HepG2 (cell line): ENCODE results near the gene NAIF1. TPM values are rescaled to one million over a fixed set of nuclear protein-coding genes. Genes with fewer than 3 reads are reported as not detected.

Source experiments
- MEIS2 ChIP-seq: sonication (generic); formaldehyde crosslinking; IDR thresholded peaks from 2 replicates; pipeline ENCODE4 v1.9.0; 2021; ENCODE audit warnings: mild to moderate bottlenecking, missing genetic modification reagents
- NFRKB ChIP-seq: fragments of 450-650 bp; IDR thresholded peaks from 2 replicates; pipeline ENCODE4 v1.6.1; 2017
- REXO4 ChIP-seq: sonication (generic); formaldehyde crosslinking; IDR thresholded peaks from 2 replicates; pipeline ENCODE4 v1.8.0; 2022; ENCODE audit warnings: missing genetic modification reagents, mild to moderate bottlenecking, borderline replicate concordance
- SIX1 ChIP-seq: sonication (generic); formaldehyde crosslinking; IDR thresholded peaks from 2 replicates; pipeline ENCODE4 v1.4.0; 2020; ENCODE audit warnings: missing genetic modification reagents, borderline replicate concordance
- SMYD3 ChIP-seq: sonication (generic); formaldehyde crosslinking; IDR thresholded peaks from 2 replicates; pipeline ENCODE4 v1.8.1; 2023; ENCODE audit warnings: mild to moderate bottlenecking, missing genetic modification reagents
- SP1 ChIP-seq, 2 experiments: fragments of 450-650 bp in 1 of 2; sonication (generic) in 1 of 2; formaldehyde crosslinking in 1 of 2; IDR thresholded peaks; 2 replicates each; pipeline versions ENCODE4 v1.4.0 to v1.6.1; 2016 to 2020; ENCODE audit warnings: missing genetic modification reagents in 1 of 2
- TAF1 ChIP-seq: sonication (generic); formaldehyde crosslinking; IDR thresholded peaks from 2 replicates; pipeline ENCODE4 v1.4.0; 2020; ENCODE audit warnings: missing genetic modification reagents
- YEATS2 ChIP-seq: sonication (generic); formaldehyde crosslinking; IDR thresholded peaks from 2 replicates; pipeline ENCODE4 v1.4.0; 2020; ENCODE audit warnings: missing genetic modification reagents, borderline replicate concordance
- ZNF124 ChIP-seq: sonication (generic); formaldehyde crosslinking; IDR thresholded peaks from 2 replicates; pipeline ENCODE4 v1.4.0; 2020; ENCODE audit warnings: missing genetic modification reagents
- ZNF17 ChIP-seq: sonication (generic); formaldehyde crosslinking; IDR thresholded peaks from 2 replicates; pipeline ENCODE4 v1.5.0; 2020; ENCODE audit warnings: mild to moderate bottlenecking, missing genetic modification reagents
- ZNF18 ChIP-seq: sonication (generic); formaldehyde crosslinking; IDR thresholded peaks from 2 replicates; pipeline ENCODE4 v1.8.0; 2022; ENCODE audit warnings: mild to moderate bottlenecking, missing genetic modification reagents; ENCODE audit not compliant: insufficient replicate concordance
- ZNF44 ChIP-seq: sonication (generic); formaldehyde crosslinking; IDR thresholded peaks from 2 replicates; pipeline ENCODE4 v1.5.1; 2020; ENCODE audit warnings: mild to moderate bottlenecking, missing genetic modification reagents
- ZNF446 ChIP-seq: sonication (generic); formaldehyde crosslinking; IDR thresholded peaks from 2 replicates; pipeline ENCODE4 v1.5.0; 2020; ENCODE audit warnings: mild to moderate bottlenecking, missing genetic modification reagents
- ZNF7 ChIP-seq: IDR thresholded peaks from 2 replicates; pipeline ENCODE4 v1.6.1; 2016; ENCODE audit warnings: missing biosample characterization, missing genetic modification reagents
- ZNF724P ChIP-seq: sonication (generic); formaldehyde crosslinking; IDR thresholded peaks from 2 replicates; pipeline ENCODE4 v1.8.0; 2022; ENCODE audit warnings: missing genetic modification reagents, borderline replicate concordance
- polyA plus RNA-seq, 8 experiments: library from polyadenylated mRNA; depleted of rRNA in 3 of 8; stranded (reverse) in 7 of 8; unstranded in 1 of 8; fragments of >200 nt; fragmentation: Illumina TruSeq in 4 of 8; extraction: Trizol in 4 of 8; gene quantifications; 2 replicates each; pipeline versions ENCODE4 v1.2.1 to v1.2.3, GENCODE V29; 2011 to 2016; ENCODE audit warnings: low read depth in 4 of 8, missing spikeins in 1 of 8, mixed read lengths in 1 of 8; ENCODE audit not compliant: insufficient read depth in 1 of 8
- total RNA-seq, 5 experiments: library from RNA; depleted of rRNA; stranded (reverse); fragments of >200 nt; fragmentation: Illumina TruSeq; extraction: Trizol; gene quantifications; 2 replicates each; pipeline ENCODE4 v1.2.3, GENCODE V29; 2016; ENCODE audit warnings: low read depth in 1 of 5
- TF ChIP-seq, protein P1 (sequence below): sonication (generic); formaldehyde crosslinking; IDR thresholded peaks from 2 replicates; pipeline ENCODE4 v1.5.1; 2020; ENCODE audit warnings: mild to moderate bottlenecking, moderate library complexity, missing genetic modification reagents
- TF ChIP-seq, protein P2 (sequence below): sonication (generic); formaldehyde crosslinking; IDR thresholded peaks from 2 replicates; pipeline ENCODE4 v1.8.0; 2022; ENCODE audit warnings: mild to moderate bottlenecking, missing genetic modification reagents, borderline replicate concordance

The NAIF1 gene
- total and polyA plus RNA-seq, 2 of the 13 experiments (the other 11 are each of a cell fraction or from before 2014, with no cell fraction given): 6.0 to 6.9 TPM

DNA sequence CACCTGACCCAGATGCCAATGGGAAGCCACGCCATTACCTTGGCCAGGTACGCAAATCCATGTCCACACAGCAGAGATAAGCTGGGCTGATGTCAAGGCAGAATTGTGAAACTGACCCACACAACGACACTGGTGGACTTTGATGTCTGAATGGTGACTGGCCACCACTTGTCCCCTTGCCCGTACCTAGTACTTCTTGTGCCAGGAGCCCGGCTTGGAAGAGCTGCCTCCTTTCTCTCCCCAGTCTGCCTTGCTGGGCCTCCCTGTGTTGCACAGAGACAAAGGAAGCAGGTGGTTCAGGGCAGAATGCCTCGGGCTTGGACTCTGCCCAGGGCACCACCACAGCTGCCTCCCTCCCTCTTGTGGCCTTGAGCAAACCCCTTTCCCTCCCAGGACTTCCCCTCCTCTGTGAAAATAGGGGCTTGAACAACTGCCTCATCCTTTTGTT, 37.1 kb upstream of the NAIF1 start (continued):
- peak; percentile 75 for TF ChIP-seq ZNF18
- no peak for TF ChIP-seq REXO4
- no peak for TF ChIP-seq ZNF44 (CRISPR knock-in tag)
- 0 out of 2 replicates have a peak, but pooled peaks have one; percentile 41 for TF ChIP-seq YEATS2 (CRISPR knock-in tag)
- no peak for TF ChIP-seq SIX1 (CRISPR knock-in tag)
- TF ChIP-seq ZNF724P (CRISPR knock-in tag): no peak
- TF ChIP-seq MEIS2 (CRISPR knock-in tag): peak; percentile 31; the same call in 1 of the 2 replicates
- TF ChIP-seq SMYD3 (CRISPR knock-in tag): no peak
- no peak for TF ChIP-seq ZNF7 (CRISPR knock-in tag)
- no peak for TF ChIP-seq TAF1 (CRISPR knock-in tag)
- TF ChIP-seq SP1 (IDR thresholded peaks at IDR 0.05): no peak
- TF ChIP-seq SP1 (CRISPR knock-in tag; IDR thresholded peaks at IDR 0.05): no peak
- TF ChIP-seq, protein P1, sequence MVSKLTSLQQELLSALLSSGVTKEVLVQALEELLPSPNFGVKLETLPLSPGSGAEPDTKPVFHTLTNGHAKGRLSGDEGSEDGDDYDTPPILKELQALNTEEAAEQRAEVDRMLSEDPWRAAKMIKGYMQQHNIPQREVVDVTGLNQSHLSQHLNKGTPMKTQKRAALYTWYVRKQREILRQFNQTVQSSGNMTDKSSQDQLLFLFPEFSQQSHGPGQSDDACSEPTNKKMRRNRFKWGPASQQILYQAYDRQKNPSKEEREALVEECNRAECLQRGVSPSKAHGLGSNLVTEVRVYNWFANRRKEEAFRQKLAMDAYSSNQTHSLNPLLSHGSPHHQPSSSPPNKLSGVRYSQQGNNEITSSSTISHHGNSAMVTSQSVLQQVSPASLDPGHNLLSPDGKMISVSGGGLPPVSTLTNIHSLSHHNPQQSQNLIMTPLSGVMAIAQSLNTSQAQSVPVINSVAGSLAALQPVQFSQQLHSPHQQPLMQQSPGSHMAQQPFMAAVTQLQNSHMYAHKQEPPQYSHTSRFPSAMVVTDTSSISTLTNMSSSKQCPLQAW: no peak
- no peak for TF ChIP-seq ZNF124
- TF ChIP-seq NFRKB: no peak
- TF ChIP-seq ZNF17 (CRISPR knock-in tag): no peak
- no peak for TF ChIP-seq ZNF446 (CRISPR knock-in tag)
- TF ChIP-seq, protein P2, sequence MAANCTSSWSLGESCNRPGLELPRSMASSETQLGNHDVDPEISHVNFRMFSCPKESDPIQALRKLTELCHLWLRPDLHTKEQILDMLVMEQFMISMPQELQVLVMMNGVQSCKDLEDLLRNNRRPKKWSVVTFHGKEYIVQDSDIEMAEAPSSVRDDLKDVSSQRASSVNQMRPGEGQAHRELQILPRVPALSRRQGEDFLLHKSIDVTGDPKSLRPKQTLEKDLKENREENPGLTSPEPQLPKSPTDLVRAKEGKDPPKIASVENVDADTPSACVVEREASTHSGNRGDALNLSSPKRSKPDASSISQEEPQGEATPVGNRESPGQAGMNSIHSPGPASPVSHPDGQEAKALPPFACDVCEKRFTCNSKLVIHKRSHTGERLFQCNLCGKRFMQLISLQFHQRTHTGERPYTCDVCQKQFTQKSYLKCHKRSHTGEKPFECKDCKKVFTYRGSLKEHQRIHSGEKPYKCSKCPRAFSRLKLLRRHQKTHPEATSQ (CRISPR knock-in tag): no peak
